Measurements from ENCODE around the gene RNF212B.

The RNF212B gene

GRCh38 chr14:23297611-23298277 is 60.0 kb downstream of the RNF212B start:
- Mint-ChIP-seq H3K36me3 (ENCODE audit: low read depth) (peaks cover 7% of the 10 kb centered on the region), H3K4me1 (ENCODE audit: low read depth) (peaks cover 22% of the 10 kb centered on the region), H3K4me3 (no peak overlapping the region), H3K27me3 (ENCODE audit: low read depth) (no peaks in the 10 kb centered on the region), H3K27ac (no peak overlapping the region), H3K9me3 (no peaks in the 10 kb centered on the region)

GRCh38 chr14:23299211-23299957 is 61.6 kb downstream of the RNF212B start:
- no peaks in the 10 kb centered on the region for H3K9me3 Mint-ChIP-seq
- no peaks in the 10 kb centered on the region for H3K27me3 Mint-ChIP-seq (ENCODE audit: low read depth)
- H3K27ac Mint-ChIP-seq, result peak overlapping the region; percentile 23
- peak overlapping the region; percentile 31 for H3K4me3 Mint-ChIP-seq
- H3K4me1 Mint-ChIP-seq (ENCODE audit: low read depth), result peaks cover 25% of the 10 kb centered on the region
- H3K36me3 Mint-ChIP-seq (ENCODE audit: low read depth), result peaks cover 7% of the 10 kb centered on the region

DNA sequence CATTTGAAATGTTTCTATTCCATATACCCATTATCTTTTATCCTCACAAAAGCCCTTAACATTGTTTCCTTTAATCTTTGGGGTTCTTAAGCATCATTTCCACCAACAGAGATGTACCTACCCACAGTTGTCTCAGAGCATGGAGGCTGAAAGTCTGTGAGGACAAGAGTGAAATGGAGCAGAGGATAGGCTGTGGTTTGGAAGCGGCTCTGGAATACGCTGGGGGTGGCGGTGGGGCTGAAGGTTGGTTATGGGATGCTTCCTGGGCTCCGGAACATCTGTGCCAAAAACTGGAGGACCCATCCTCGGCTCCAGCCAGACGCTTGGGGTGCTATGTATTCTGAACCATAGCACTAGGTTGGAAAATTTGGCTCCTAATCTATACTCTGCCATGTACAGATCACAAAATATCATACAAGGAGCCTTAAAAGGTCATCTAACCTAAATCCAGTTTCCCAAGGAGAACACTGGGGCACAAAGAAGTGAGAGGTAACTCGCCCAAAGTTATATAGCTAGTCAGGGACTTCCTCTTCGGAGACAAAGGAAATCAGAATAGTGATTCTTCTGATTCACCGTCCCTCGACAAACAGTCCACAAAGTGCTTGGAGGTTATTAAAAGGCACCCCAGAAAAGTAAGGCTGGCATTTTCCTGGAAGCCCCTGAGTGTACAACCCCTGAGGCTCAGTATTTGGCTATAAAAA is 62.4 kb downstream of the RNF212B start:
- Mint-ChIP-seq H3K27ac (peak overlapping the region; percentile 93), H3K36me3 (ENCODE audit: low read depth) (peaks cover 7% of the 10 kb centered on the region), H3K9me3 (no peaks in the 10 kb centered on the region), H3K27me3 (ENCODE audit: low read depth) (no peaks in the 10 kb centered on the region), H3K4me1 (ENCODE audit: low read depth) (peaks cover 22% of the 10 kb centered on the region), H3K4me3 (peak overlapping the region; percentile 93)

GRCh38 chr14:23300687-23301223 is 63.0 kb downstream of the RNF212B start:
- Mint-ChIP-seq H3K27me3 (ENCODE audit: low read depth) (no peaks in the 10 kb centered on the region), H3K36me3 (ENCODE audit: low read depth) (peaks cover 7% of the 10 kb centered on the region), H3K4me3 (peak overlapping the region; percentile 93), H3K4me1 (ENCODE audit: low read depth) (peaks cover 18% of the 10 kb centered on the region), H3K27ac (peak overlapping the region; percentile 93), H3K9me3 (no peaks in the 10 kb centered on the region)

GRCh38 chr14:23301288-23301968 is 63.7 kb downstream of the RNF212B start:
- peaks cover 23% of the 10 kb centered on the region for H3K4me1 Mint-ChIP-seq (ENCODE audit: low read depth)
- H3K27ac Mint-ChIP-seq, result peak overlapping the region; percentile 96
- peaks cover 7% of the 10 kb centered on the region for H3K36me3 Mint-ChIP-seq (ENCODE audit: low read depth)
- H3K9me3 Mint-ChIP-seq, result no peaks in the 10 kb centered on the region
- no peaks in the 10 kb centered on the region for H3K27me3 Mint-ChIP-seq (ENCODE audit: low read depth)
- peak overlapping the region; percentile 93 for H3K4me3 Mint-ChIP-seq

GRCh38 chr14:23301969-23302289 is 64.2 kb downstream of the RNF212B start:
- H3K4me1 Mint-ChIP-seq (ENCODE audit: low read depth), result peaks cover 23% of the 10 kb centered on the region

GRCh38 chr14:23302290-23303225 is 64.8 kb downstream of the RNF212B start, which contains the start of gene PPP1R3E:
Gene PPP1R3E (minus strand): TSS chr14:23302859. CDS start chr14:23302576, 283 bp downstream.
- Mint-ChIP-seq H3K27ac (peak within 1 kb of the TSS; percentile 100), H3K4me3 (peak within 1 kb of the TSS; percentile 100), H3K36me3 (ENCODE audit: low read depth) (peaks cover 4% of the 10 kb centered on the region), H3K27me3 (ENCODE audit: low read depth) (peaks cover 5% of the 10 kb centered on the region), H3K9me3 (no peaks in the 10 kb centered on the region), H3K4me1 (ENCODE audit: low read depth) (peaks cover 25% of the 10 kb centered on the region)

More at GRCh38 chr14:23301969-23302289, 64.2 kb downstream of the RNF212B start:
- Mint-ChIP-seq H3K27ac (peak overlapping the region; percentile 96), H3K27me3 (ENCODE audit: low read depth) (no peaks in the 10 kb centered on the region), H3K36me3 (ENCODE audit: low read depth) (peaks cover 7% of the 10 kb centered on the region), H3K9me3 (no peaks in the 10 kb centered on the region), H3K4me3 (peak overlapping the region; percentile 89)

- Mint-ChIP-seq H3K4me1 (ENCODE audit: low read depth) (peaks cover 21% of the 10 kb centered on the region), H3K9me3 (no peaks in the 10 kb centered on the region), H3K36me3 (ENCODE audit: low read depth) (peaks cover 3% of the 10 kb centered on the region), H3K4me3 (peak within 1 kb of the TSS; percentile 76), H3K27ac (peak within 1 kb of the TSS; percentile 47), H3K27me3 (ENCODE audit: low read depth) (peaks cover 6% of the 10 kb centered on the region)
These were observed 68.8 kb downstream of the RNF212B start, which contains the start of gene BCL2L2 for GRCh38 chr14:23306412-23307145. Gene BCL2L2 (plus strand): TSS chr14:23306833. CDS start chr14:23307768, 935 bp downstream.

DNA sequence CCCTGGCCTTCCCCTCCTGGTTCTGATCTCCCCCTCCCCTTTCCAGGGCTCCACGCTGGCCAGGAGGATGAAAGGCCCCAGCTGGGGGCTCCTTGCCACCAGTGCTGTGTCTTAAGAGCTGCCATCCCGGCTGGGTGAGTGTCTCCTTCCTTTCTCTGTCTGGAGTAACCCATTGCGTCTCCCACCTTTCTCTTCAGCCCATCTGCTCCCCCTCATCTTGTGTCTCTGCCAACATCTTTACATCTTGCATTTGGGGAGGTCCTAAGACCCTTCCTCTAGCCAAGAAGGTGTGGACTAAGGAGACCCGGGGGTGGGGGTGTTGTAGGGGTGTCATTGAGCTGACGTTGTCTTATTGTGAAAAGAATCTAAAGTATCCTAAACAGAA is 69.4 kb downstream of the RNF212B start:
- peak overlapping the region; percentile 76 for H3K4me3 Mint-ChIP-seq
- peaks cover 3% of the 10 kb centered on the region for H3K36me3 Mint-ChIP-seq (ENCODE audit: low read depth)
- peaks cover 8% of the 10 kb centered on the region for H3K27me3 Mint-ChIP-seq (ENCODE audit: low read depth)
- peak overlapping the region; percentile 47 for H3K27ac Mint-ChIP-seq
- peaks cover 21% of the 10 kb centered on the region for H3K4me1 Mint-ChIP-seq (ENCODE audit: low read depth)
- H3K9me3 Mint-ChIP-seq, result no peaks in the 10 kb centered on the region

- Mint-ChIP-seq H3K27me3 (ENCODE audit: low read depth) (peaks cover 14% of the 10 kb centered on the region), H3K4me1 (ENCODE audit: low read depth) (peaks cover 19% of the 10 kb centered on the region), H3K36me3 (ENCODE audit: low read depth) (peaks cover 3% of the 10 kb centered on the region), H3K27ac (no peak overlapping the region), H3K9me3 (no peaks in the 10 kb centered on the region), H3K4me3 (no peak overlapping the region)
These were observed 70.2 kb downstream of the RNF212B start for GRCh38 chr14:23307687-23308644.

GRCh38 chr14:23308721-23309445 is 71.1 kb downstream of the RNF212B start:
- Mint-ChIP-seq H3K4me1 (ENCODE audit: low read depth) (peaks cover 16% of the 10 kb centered on the region), H3K9me3 (no peaks in the 10 kb centered on the region), H3K27ac (no peak overlapping the region), H3K27me3 (ENCODE audit: low read depth) (peaks cover 14% of the 10 kb centered on the region), H3K36me3 (ENCODE audit: low read depth) (peaks cover 3% of the 10 kb centered on the region), H3K4me3 (no peak overlapping the region)
